GM12878 (cell line): Measurements from ENCODE around the gene TEPSIN. TPM values are rescaled to one million over a fixed set of nuclear protein-coding genes. Genes with fewer than 3 reads are reported as not detected.

ENCODE experiments used
- ATAC-seq: fragments of 200-7000 bp; cut with Tn5 transposase; 3 replicates; pipeline ENCODE4 v1.9.1; 2020; ENCODE audit warnings: mild to moderate bottlenecking, moderate library complexity
- BruUV-seq: library from RNA; stranded (reverse); fragments of 400-500 nt; replicated peaks from 2 replicates; lab custom pipeline; 2021; lab: Mats Ljungman, UMichigan
- CTCF ChIA-PET: fragments of 300-600 bp; sonication (Branson Sonifier 250); formaldehyde crosslinking; extraction: SDS; loops from one replicate; lab custom pipeline; 2021; ENCODE audit warnings: inconsistent platforms; lab: Yijun Ruan, JAX
- POLR2A ChIA-PET: fragments of 350-600 bp; formaldehyde crosslinking; extraction: SDS; loops from one replicate; lab custom pipeline; 2021; ENCODE audit warnings: inconsistent platforms; lab: Charles Lee
- RAD21 ChIA-PET: fragments of 300-600 bp; sonication (Branson Sonifier 250); formaldehyde crosslinking; loops from one replicate; lab custom pipeline; 2023; ENCODE audit warnings: antibody characterized with exemption; ENCODE audit not compliant: unreplicated experiment; lab: Charles Lee
- SMC1A ChIA-PET: fragments of 300-600 bp; sonication (Branson Sonifier 250); formaldehyde crosslinking; loops from one replicate; lab custom pipeline; 2023; ENCODE audit not compliant: unreplicated experiment, uncharacterized antibody; lab: Charles Lee
- DNase-seq: peaks from one replicate; pipeline ENCODE4 v3.0.0-alpha.2; 2011; ENCODE audit warnings: low read depth, low spot score
- FAIRE-seq: peaks from 3 replicates; lab custom pipeline; 2011; peaks lifted over from hg19 to GRCh38; lab: Jason Lieb, UNC
- H2AFZ ChIP-seq: 2 replicates; pipeline ENCODE4 v1.6.0; 2011; ENCODE audit warnings: low read depth, low read length, control low read depth; ENCODE audit not compliant: control insufficient read depth
- H3K27ac ChIP-seq: 2 replicates; pipeline ENCODE4 v1.5.1; 2011; ENCODE audit warnings: control low read depth; ENCODE audit not compliant: control insufficient read depth, insufficient read depth
- H3K27me3 ChIP-seq, 2 experiments: replicated peaks in 1 of 2; 2 replicates each; pipeline versions ENCODE4 v1.6.0 to v1.6.1; 2011; ENCODE audit warnings: low read length in 1 of 2; ENCODE audit not compliant: control insufficient read depth in 2 of 2, insufficient read depth in 2 of 2
- H3K36me3 ChIP-seq, 2 experiments: 2 replicates each; pipeline ENCODE4 v1.5.1; 2011; ENCODE audit warnings: low read length in 1 of 2; ENCODE audit not compliant: control insufficient read depth in 2 of 2, insufficient read depth in 2 of 2
- H3K4me1 ChIP-seq: 2 replicates; pipeline ENCODE4 v1.6.1; 2011; ENCODE audit warnings: mild to moderate bottlenecking, low read length, moderate library complexity, mixed read lengths; ENCODE audit not compliant: control insufficient read depth, insufficient read depth
- H3K4me2 ChIP-seq: 2 replicates; pipeline ENCODE4 v1.6.0; 2011; ENCODE audit warnings: control low read depth; ENCODE audit not compliant: control insufficient read depth, insufficient read depth
- H3K4me3 ChIP-seq: fragments of 200-600 bp; sonication (generic); 2 replicates; pipeline ENCODE4 v1.5.1; 2016
- H3K79me2 ChIP-seq: 2 replicates; pipeline ENCODE4 v1.6.0; 2011; ENCODE audit warnings: low read length; ENCODE audit not compliant: control insufficient read depth, insufficient read depth
- H3K9ac ChIP-seq: 2 replicates; pipeline ENCODE4 v1.8.0; 2011; ENCODE audit warnings: low read length, control low read depth, mixed read lengths; ENCODE audit not compliant: control insufficient read depth, insufficient read depth
- H3K9me3 ChIP-seq: replicated peaks from 3 replicates; pipeline ENCODE4 v1.5.1; 2011; ENCODE audit warnings: mild to moderate bottlenecking, low read length; ENCODE audit not compliant: control insufficient read depth, insufficient read depth
- H4K20me1 ChIP-seq: 2 replicates; pipeline ENCODE4 v1.6.0; 2011; ENCODE audit not compliant: control insufficient read depth, insufficient read depth
- BMI1 ChIP-seq: fragments of 450-650 bp; IDR thresholded peaks from 2 replicates; pipeline ENCODE4 v1.6.1; 2016; ENCODE audit warnings: mild to moderate bottlenecking, moderate library complexity, borderline replicate concordance
- CBX3 ChIP-seq: fragments of 200-600 bp; sonication (generic); IDR thresholded peaks from 2 replicates; pipeline ENCODE4 v1.6.1; 2016; ENCODE audit warnings: low read depth, borderline replicate concordance
- EZH2 ChIP-seq: IDR thresholded peaks from 2 replicates; pipeline ENCODE4 v1.6.1; 2012; ENCODE audit warnings: low read depth, mild to moderate bottlenecking, control low read depth, inconsistent platforms, low read length, borderline replicate concordance; ENCODE audit not compliant: control insufficient read depth
- HCFC1 ChIP-seq: fragments of 150-350 bp; IDR thresholded peaks from 2 replicates; pipeline ENCODE4 v1.6.1; 2014; ENCODE audit warnings: low read length
- JUNB ChIP-seq: IDR thresholded peaks from 2 replicates; pipeline ENCODE4 v1.6.1; 2016; ENCODE audit warnings: antibody characterized with exemption, mild to moderate bottlenecking
- PML ChIP-seq: IDR thresholded peaks from 2 replicates; pipeline ENCODE4 v1.6.1; 2012; ENCODE audit warnings: low read length, inconsistent platforms
- POLR2A ChIP-seq: IDR thresholded peaks from 2 replicates; pipeline ENCODE4 v1.6.1; 2011; ENCODE audit warnings: low read depth, mild to moderate bottlenecking, low read length
- POLR2AphosphoS2 ChIP-seq: IDR thresholded peaks from 2 replicates; pipeline ENCODE4 v1.6.1; 2011; ENCODE audit warnings: low read depth, mild to moderate bottlenecking, low read length, improper control_type of control experiment, moderate library complexity
- RELB ChIP-seq: fragments of 450-650 bp; IDR thresholded peaks from 2 replicates; pipeline ENCODE4 v1.6.1; 2017; ENCODE audit warnings: low read depth, mild to moderate bottlenecking, moderate library complexity
- REST ChIP-seq: IDR thresholded peaks from 2 replicates; pipeline ENCODE4 v1.6.1; 2012; ENCODE audit warnings: mild to moderate bottlenecking, low read depth, low read length
- TARDBP ChIP-seq: IDR thresholded peaks from 2 replicates; pipeline ENCODE4 v1.6.1; 2016; ENCODE audit warnings: borderline replicate concordance
- ZBTB11 ChIP-seq: fragments of 450-650 bp; formaldehyde crosslinking; IDR thresholded peaks from 2 replicates; pipeline ENCODE4 v1.5.0; 2022; ENCODE audit warnings: mild to moderate bottlenecking, missing genetic modification characterization
- ZBTB33 ChIP-seq: fragments of 450-650 bp; IDR thresholded peaks from 2 replicates; pipeline ENCODE4 v1.6.1; 2017; ENCODE audit warnings: mild to moderate bottlenecking
- ZNF217 ChIP-seq: fragments of 450-650 bp; IDR thresholded peaks from 2 replicates; pipeline ENCODE4 v1.6.1; 2017; ENCODE audit warnings: antibody characterized with exemption, mild to moderate bottlenecking
- WGBS: methylation state at CpG from one replicate; pipeline ENCODE4 v1.1.6; 2016; ENCODE audit warnings: low lambda C conversion rate; ENCODE audit not compliant: insufficient replicate concordance, insufficient coverage; ENCODE audit errors: missing lambda C conversion rate; 5-methylcytosine and 5-hydroxymethylcytosine counted together
- in situ Hi-C: fragments of 300-500 bp; cut with MboI; formaldehyde crosslinking; loops from 9 replicates; pipeline ENCODE4 v1.14.3; 2018; ENCODE audit warnings: mixed read lengths
- intact Hi-C: fragments of 100-400 bp; cut with micrococcal nuclease; formaldehyde crosslinking; loops from one replicate; pipeline ENCODE4 v1.14.2; 2022; ENCODE audit not compliant: unreplicated experiment
- polyA plus RNA-seq, 11 experiments: library from polyadenylated mRNA; depleted of rRNA in 4 of 11; unstranded in 6 of 11; stranded (reverse) in 5 of 11; fragments of >200 nt; fragmentation: Nextera tagmentation in 4 of 11; fragmentation: Illumina TruSeq in 1 of 11; extraction: Ambion mirVana in 4 of 11; extraction: Trizol in 1 of 11; gene quantifications; 1 replicate in 1 of 11; 2 replicates in 10 of 11; pipeline versions ENCODE4 v1.2.1 to v1.2.3, GENCODE V29; 2011 to 2016; ENCODE audit warnings: inconsistent platforms in 2 of 11, missing spikeins in 2 of 11, low read depth in 1 of 11
- total RNA-seq, 4 experiments: library from RNA; depleted of rRNA in 3 of 4; stranded (reverse); fragments of >200 nt in 3 of 4; fragmentation: Illumina TruSeq in 1 of 4; extraction: Trizol in 1 of 4; gene quantifications; 2 replicates each; pipeline versions ENCODE4 v1.2.1 to v1.2.3, GENCODE V29; 2013 to 2021

TEPSIN gene
- total and polyA plus RNA-seq, 10 of the 15 experiments (the other 5 are each of a cell fraction or from before 2014, with no cell fraction given), result 0.87 to 36.7 (median 5.3) TPM

DNA sequence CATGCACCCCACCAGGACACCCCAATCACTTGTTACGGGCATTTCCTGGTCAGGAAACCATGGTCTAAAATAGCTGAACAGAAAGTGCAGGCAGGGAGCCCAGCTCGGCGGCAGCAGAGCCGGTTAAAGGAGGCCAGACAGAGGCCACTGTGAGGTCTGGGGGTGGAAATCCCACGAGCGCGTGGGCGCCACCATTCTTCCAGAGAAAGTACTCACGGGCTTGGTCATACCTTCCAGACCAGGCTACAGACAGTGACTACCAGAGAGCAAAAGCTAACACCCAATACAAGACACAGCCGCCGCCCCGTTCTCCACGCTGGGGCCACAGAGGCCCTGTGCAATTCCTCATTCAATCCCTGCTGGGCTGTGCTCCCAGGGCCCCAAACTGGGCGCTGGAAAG, 28.0 kb downstream of the TEPSIN start (continued):
- TF ChIP-seq ZBTB11 (CRISPR knock-in tag) (no peak), TARDBP (no peak)

- CTCF ChIA-PET, result no interaction called here
- Histone ChIP-seq H3K4me3 (no peak overlapping the region), H2AFZ (no peak overlapping the region), H3K4me1 (no peaks in the 10 kb centered on the region), H3K27ac (no peak overlapping the region), H3K36me3 (peaks cover 0 to 12% of the 10 kb centered on the region in 2 experiments; a peak in 2 of 4 replicates), H3K9ac (no peak overlapping the region), H3K27me3 (no peaks in the 10 kb centered on the region), H4K20me1 (no peaks in the 10 kb centered on the region), H3K79me2 (no peaks in the 10 kb centered on the region), H3K9me3 (no peaks in the 10 kb centered on the region), H3K4me2 (no peak overlapping the region)
- RAD21 ChIA-PET, result no interaction called here
- FAIRE-seq (no peak), DNase-seq (no peak), ATAC-seq (no peak)
- POLR2A ChIA-PET, result no interaction called here
- no TSS peak for BruUV-seq
- in situ Hi-C loops (no loop called here), intact Hi-C loops (no loop called here)
- SMC1A ChIA-PET, result no interaction called here
- 89% methylated on average over 10 of the region's 10 CpGs for WGBS
- TF ChIP-seq JUNB, result no peak
- TF ChIP-seq RELB, result no peak
- TF ChIP-seq REST, result no peak
- no peak for TF ChIP-seq ZBTB33
- TF ChIP-seq POLR2A, result no peak
- no peak for TF ChIP-seq EZH2
- no peak for TF ChIP-seq CBX3
- TF ChIP-seq BMI1, result no peak
- no peak for TF ChIP-seq POLR2AphosphoS2
- TF ChIP-seq PML, result no peak
- TF ChIP-seq ZNF217, result no peak
- no peak for TF ChIP-seq HCFC1
Measured at GRCh38 chr17:81210466-81210865, 28.4 kb downstream of the TEPSIN start.
